A172 (cell line): Measurements from ENCODE around the gene EFCAB5. TPM values are rescaled to one million over a fixed set of nuclear protein-coding genes. Genes with fewer than 3 reads are reported as not detected.

ENCODE experiments used
- total RNA-seq: library from RNA; depleted of rRNA; stranded (reverse); fragments of >200 nt; shearing (Covaris generic); gene quantifications from 2 replicates; pipeline ENCODE4 v1.2.3, GENCODE V29; 2014; rRNA removed

The EFCAB5 gene
- total RNA-seq, 1 experiment from 2014 or later = not detected

Other genes with a start within 250 kb of the EFCAB5 start
- gene SSH2, start 11.4 kb upstream of the EFCAB5 start, total RNA-seq = 11.1 and 13.8 TPM in 2 replicates
- 13.6 and 16.6 TPM in 2 replicates for gene NSRP1, start 175.2 kb downstream of the EFCAB5 start, total RNA-seq